ENCODE data around the gene MOBP.

The MOBP gene

GRCh38 chr3:39531665-39532064 lies 64.2 kb downstream of the MOBP start:
- Histone ChIP-seq H3K27ac (no peak overlapping the region), H3K4me3 (no peak overlapping the region)

- no peak overlapping the region for H3K4me3 ChIP-seq
- no peak overlapping the region for H3K27ac ChIP-seq
Measured at GRCh38 chr3:39532777-39533176, 65.3 kb downstream of the MOBP start.

- H3K27ac ChIP-seq, result no peak overlapping the region
Measured at GRCh38 chr3:39533226-39533625, 65.7 kb downstream of the MOBP start.

GRCh38 chr3:39540162-39540921 lies 72.9 kb downstream of the MOBP start:
- H3K27ac ChIP-seq, result no peak overlapping the region
- H3K4me3 ChIP-seq, result no peak overlapping the region

More at GRCh38 chr3:39533226-39533625, 65.7 kb downstream of the MOBP start:
- H3K4me3 ChIP-seq, result no peak overlapping the region

GRCh38 chr3:39541442-39541841 lies 74.0 kb downstream of the MOBP start:
- Histone ChIP-seq H3K4me3 (no peak overlapping the region), H3K27ac (no peak overlapping the region)

- H3K4me3 ChIP-seq, result no peak overlapping the region
- no peak overlapping the region for H3K27ac ChIP-seq
Measured at GRCh38 chr3:39541917-39542329, 74.4 kb downstream of the MOBP start.

- Histone ChIP-seq H3K4me3 (no peak overlapping the region), H3K27ac (no peak overlapping the region)
Measured at GRCh38 chr3:39542588-39542988, 75.1 kb downstream of the MOBP start.

GRCh38 chr3:39548282-39548681 lies 80.8 kb downstream of the MOBP start:
- H3K4me3 ChIP-seq, result no peak overlapping the region
- H3K27ac ChIP-seq, result no peak overlapping the region

GRCh38 chr3:39550354-39551051 lies 83.0 kb downstream of the MOBP start:
- H3K27ac ChIP-seq, result no peak overlapping the region
- H3K4me3 ChIP-seq, result no peak overlapping the region

Measured in skin epidermis (tissue), 12 donors.